GM10266 (cell line): Measurements from ENCODE around the gene C1orf146.
"Not testable (repeated sequence)": the region's sequence is repeated elsewhere in the genome, so short reads cannot be mapped to it uniquely, and the experiment has no call there.

Source experiments
- DNase-seq: peaks from one replicate; pipeline ENCODE4 v3.0.0; 2012; ENCODE audit errors: extremely low spot score
- TF ChIP-seq, protein P1 (sequence below): IDR thresholded peaks from 2 replicates; pipeline ENCODE4 v1.5.1; 2012; ENCODE audit warnings: mild to moderate bottlenecking, low read depth; ENCODE audit not compliant: control insufficient read depth, insufficient read depth; ENCODE audit errors: missing control alignments

C1orf146 gene

GRCh38 chr1:92218559-92218958 lies 844 bp downstream of the C1orf146 start:
- TF ChIP-seq, protein P1, sequence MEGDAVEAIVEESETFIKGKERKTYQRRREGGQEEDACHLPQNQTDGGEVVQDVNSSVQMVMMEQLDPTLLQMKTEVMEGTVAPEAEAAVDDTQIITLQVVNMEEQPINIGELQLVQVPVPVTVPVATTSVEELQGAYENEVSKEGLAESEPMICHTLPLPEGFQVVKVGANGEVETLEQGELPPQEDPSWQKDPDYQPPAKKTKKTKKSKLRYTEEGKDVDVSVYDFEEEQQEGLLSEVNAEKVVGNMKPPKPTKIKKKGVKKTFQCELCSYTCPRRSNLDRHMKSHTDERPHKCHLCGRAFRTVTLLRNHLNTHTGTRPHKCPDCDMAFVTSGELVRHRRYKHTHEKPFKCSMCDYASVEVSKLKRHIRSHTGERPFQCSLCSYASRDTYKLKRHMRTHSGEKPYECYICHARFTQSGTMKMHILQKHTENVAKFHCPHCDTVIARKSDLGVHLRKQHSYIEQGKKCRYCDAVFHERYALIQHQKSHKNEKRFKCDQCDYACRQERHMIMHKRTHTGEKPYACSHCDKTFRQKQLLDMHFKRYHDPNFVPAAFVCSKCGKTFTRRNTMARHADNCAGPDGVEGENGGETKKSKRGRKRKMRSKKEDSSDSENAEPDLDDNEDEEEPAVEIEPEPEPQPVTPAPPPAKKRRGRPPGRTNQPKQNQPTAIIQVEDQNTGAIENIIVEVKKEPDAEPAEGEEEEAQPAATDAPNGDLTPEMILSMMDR = no peak
- no peak for DNase-seq

- TF ChIP-seq, protein P1 = no peak
- no peak for DNase-seq
These were observed 1.3 kb downstream of the C1orf146 start for GRCh38 chr1:92219028-92219427.

GRCh38 chr1:92228401-92228800 lies 10.7 kb downstream of the C1orf146 start:
- no peak for DNase-seq
- TF ChIP-seq, protein P1 = no peak

GRCh38 chr1:92230736-92231135 lies 13.0 kb downstream of the C1orf146 start:
- TF ChIP-seq, protein P1 = no peak
- DNase-seq = no peak

DNA sequence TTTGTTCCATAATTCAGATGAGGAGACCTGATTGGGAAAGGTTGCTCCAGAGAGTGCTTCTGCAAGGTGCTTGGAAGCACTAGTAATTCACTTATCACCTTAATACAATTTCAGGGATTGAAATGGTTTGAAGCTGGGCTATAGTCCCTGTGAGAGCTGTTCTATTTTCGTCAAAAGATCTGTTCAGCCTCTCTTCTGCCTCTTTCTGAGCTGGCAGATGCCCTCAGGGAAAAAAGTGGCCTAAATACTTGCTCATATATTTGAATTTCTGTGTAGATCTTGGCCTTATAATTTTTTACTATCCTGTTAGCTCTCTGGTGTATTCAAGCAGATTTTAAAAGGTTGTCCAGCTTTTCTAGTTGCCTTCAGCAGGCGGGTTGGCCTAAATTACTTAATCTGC lies 22.3 kb downstream of the C1orf146 start:
- TF ChIP-seq, protein P1 = no peak
- no peak for DNase-seq

DNA sequence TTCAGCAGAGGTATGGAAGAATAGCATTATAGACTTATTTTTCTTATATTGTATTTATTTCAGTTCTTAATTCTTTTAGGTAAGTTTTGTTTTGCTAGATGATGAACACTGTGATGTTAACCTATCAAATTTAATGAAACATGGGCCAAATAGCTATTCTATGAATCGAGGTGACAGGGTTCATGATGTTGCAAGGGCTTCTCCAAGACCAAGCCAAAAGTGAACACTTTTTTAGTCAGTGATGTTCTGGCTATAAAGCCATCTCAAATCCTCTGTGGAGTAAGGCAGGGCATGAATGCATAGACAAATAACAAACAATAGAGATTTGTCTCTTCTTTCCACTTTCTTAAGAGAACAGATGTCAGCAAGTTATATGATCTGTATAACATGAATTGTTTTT lies 26.7 kb downstream of the C1orf146 start:
- TF ChIP-seq, protein P1 = no peak
- DNase-seq = no peak

GRCh38 chr1:92254714-92255113 lies 37.0 kb downstream of the C1orf146 start:
- not testable (repeated sequence) for DNase-seq

- TF ChIP-seq, protein P1 = no peak
These were observed 41.6 kb downstream of the C1orf146 start for GRCh38 chr1:92259350-92259749.

More at GRCh38 chr1:92259350-92259749, 41.6 kb downstream of the C1orf146 start:
- DNase-seq = no peak
